COLO668 (cell line): ENCODE data around the gene PCDHB9.
"Not testable (repeated sequence)": the region's sequence is repeated elsewhere in the genome, so short reads cannot be mapped to it uniquely, and the experiment has no call there.

Source experiments
- DNase-seq: peaks from one replicate; lab custom pipeline; 2025; ENCODE audit not compliant: unreplicated experiment; lab: John Stamatoyannopoulos, UW

Gene PCDHB9

GRCh38 chr5:141234109-141234667 is 47.2 kb downstream of the PCDHB9 start:
- no peak for DNase-seq

- DNase-seq: not testable (repeated sequence)
Observed at GRCh38 chr5:141235922-141236321, 49.0 kb downstream of the PCDHB9 start.

- no peak for DNase-seq
Observed at GRCh38 chr5:141236516-141237313, 49.8 kb downstream of the PCDHB9 start.
